Bone marrow (tissue), 2 donors: ENCODE data around the gene MICU2.

Experiments used
- DNase-seq, 2 donors: peaks; one replicate each; lab custom pipeline; 2025; lab: John Stamatoyannopoulos, UW

The MICU2 gene

DNA sequence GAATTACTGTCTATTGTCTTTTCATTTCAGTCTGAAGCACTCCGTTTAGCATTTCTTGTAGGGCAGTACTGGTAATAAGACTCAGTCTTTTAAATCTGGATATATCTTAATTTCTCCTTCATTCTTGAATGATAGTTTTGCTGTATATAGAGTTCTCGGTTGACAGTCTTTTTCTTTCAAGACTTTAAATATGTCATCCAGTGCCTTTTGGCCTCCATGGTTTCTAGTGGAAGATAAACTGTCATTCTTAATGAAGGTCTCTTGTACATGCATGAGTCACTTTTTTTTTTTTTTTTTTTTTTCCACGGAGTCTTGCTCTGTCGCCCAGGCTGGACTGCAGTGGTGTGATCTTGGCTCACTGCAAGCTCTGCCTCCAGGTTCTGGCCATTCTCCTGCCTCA is 117.6 kb downstream of the MICU2 start:
- no peak for DNase-seq

DNA sequence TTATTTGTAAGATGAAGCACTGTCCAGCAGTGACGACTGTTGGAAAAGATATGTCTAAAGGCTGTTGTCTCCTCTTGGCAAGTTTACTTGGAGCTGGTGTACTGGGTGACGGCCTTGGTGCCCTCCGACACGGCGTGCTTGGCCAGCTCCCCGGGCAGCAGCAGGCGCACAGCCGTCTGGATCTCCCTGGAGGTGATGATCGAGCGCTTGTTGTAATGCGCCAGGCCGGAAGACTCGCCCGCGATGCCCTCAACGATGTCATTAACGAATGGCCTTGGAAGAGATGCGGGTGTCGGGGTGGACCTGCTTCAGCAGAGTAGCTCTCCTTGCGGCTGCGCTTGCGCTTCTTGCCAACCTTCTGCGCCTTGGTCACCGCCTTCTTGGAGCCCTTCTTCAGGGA is 120.2 kb downstream of the MICU2 start:
- DNase-seq, result no peak

DNA sequence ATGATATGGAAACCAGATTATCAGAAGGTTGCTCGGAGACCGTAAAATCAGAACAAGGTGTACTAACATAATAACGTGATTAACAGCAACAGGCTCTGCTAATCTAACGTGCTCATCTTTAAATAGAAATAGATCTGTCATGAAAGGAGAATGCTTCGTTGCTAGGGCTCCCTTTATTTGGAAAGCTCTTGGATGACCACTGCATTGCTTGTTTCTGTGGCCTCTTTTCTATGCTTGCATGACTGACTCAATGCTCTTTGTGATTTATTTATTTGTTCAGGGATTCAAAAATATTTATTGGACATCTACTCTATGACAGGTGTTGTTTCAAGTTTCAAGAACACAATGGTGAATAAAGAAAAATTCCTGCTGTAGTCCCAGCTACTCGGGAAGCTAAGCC is 122.6 kb downstream of the MICU2 start:
- DNase-seq, result no peak

DNA sequence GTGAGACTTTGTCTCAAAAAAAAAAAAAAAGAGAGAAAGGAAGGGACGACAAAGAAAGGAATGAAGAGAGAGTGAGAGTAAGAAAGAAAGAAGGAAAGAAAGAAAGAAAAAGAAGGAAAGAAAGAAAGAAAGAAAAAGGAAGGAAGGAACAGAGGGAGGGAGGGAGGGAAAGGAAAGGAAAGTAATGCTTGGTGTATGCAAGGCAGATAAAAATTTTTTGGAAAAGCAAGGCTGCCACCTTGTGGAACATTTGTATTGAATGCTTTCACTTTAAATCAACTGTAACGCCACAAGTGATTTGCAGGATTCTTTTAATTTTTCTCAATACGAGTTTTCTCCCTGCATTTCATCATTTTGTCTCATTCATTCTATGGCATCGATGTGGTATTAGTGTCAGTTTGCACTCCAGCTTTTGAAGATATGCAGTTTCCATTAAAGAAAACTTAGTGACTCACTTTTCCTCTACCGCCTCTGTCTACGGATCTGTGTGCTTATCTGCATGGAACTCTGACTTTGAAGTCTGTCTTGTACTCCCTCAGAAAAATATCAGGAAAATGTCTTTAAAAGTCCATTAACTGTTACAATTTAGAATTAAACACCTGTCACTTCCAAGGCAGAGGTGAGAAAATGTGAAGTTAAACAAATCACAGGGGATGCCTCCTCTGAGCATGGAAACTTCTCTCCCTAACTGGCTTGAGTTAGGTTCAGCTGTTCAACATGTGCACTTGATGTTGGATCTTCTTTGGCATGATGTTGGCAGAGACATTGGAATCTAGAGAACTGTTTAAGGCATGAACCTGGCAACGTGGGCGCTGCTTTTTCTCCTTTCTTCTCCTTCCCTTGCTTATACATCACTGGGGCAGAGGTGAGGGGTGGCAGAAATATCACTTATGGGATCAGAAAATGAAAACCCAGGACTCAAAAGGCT is 124.8 kb downstream of the MICU2 start:
- DNase-seq, result peak in 1 of 2 donors; percentile 43

DNA sequence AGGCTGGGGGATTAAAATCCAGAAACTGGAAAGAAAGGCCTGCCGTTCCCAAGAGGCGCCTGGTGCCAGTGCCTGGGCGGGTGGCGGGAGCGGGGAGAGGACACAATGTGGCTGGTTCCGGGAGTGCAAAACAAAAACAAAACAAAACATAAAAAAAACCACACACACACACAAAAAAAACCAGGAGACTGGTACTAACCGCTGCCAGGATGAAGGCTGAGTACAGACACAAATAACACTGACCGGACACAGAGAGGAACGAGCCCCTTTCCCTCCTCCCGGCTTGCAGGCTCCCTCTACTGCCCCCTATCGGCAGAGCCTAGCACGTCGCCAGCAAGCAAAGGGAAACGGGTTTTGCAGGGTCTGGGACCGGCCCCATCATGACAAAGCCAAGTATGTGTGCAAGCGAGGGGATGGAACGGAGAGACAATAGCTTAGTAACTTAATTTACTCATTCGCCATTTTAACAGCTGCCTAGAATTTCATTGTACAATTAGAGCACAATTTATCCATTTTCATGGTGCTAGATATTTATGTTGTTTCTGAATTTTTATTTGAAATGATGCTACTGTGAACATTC is 127.0 kb downstream of the MICU2 start:
- DNase-seq, result peak; percentile 38 to 83

DNA sequence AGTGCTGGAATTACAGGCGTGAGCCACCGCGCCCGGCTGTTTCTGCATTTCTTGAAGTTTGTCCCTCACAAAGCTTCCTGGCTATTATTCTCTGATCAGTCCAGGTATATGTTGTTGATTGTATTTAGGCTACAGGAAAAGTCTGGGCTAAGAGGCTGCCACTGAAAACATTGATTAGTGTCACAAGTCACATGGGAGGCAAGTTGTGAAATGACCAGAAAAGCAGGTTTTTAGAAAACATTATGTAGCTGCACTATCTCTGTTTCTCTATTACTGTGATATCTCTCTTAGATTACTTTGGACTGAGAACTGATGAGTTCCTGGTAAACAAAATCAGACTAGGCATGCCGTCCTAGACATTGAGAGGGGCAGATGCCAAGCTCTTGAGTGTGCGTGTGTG is 128.9 kb downstream of the MICU2 start:
- DNase-seq, result no peak

DNA sequence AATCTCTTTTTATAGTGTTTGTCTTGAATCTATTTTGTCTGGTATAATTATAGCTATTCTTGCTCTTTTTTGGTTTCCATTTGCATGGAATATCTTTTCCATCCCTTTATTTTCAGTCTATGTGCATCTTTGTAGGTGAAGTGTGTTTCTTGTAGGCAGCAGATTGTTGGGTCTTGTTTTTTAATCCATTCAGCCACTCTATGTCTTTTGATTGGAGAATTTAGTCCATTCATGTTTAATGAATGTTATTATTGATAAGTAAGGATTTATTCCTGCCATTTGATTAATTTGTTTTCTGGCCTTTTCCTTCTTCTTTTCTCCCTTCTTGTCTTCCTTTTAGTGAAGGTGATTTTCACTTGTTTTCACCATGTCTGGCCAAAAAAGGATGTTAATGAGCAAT is 133.2 kb downstream of the MICU2 start:
- no peak for DNase-seq

DNA sequence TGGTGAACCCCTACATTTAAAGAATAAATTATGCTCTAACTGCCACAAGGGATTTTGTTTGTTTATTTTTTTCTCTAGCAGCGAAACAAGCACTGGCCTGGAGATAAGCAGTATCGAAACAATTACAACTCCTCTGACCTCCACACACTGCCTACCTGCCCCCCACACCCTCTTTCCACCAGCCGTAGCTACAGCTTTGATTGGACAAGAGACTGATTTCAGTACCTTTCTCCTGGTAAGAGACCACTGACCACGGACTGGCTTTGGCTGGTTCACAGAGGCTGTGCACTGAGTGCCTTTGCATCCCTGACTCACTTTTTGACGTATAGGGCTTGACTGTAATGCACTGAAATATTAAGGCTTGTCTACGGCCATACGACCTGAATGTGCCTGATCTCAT is 137.4 kb downstream of the MICU2 start:
- DNase-seq, result no peak

DNA sequence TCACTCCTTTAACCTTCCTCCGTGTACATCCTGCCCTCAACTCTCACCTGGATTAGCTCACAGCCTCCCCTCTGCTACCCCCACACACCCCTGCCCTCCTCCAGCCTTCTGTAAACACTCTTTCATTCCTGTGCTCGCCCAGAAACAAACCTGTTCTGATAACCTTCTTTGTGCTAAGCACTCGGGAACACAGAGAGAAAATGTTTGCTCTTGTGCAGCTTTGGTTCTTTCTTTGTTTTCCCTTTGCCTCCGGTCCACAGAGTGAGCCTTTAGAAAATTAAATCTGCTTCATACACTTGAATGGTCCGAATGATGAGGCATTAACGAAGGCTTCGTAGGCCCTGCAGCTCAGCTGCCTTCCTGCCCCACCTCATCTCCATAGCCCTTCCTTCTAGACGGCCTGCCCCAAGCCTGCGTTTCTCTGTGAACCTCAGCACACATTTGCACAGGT is 138.2 kb downstream of the MICU2 start:
- no peak for DNase-seq

DNA sequence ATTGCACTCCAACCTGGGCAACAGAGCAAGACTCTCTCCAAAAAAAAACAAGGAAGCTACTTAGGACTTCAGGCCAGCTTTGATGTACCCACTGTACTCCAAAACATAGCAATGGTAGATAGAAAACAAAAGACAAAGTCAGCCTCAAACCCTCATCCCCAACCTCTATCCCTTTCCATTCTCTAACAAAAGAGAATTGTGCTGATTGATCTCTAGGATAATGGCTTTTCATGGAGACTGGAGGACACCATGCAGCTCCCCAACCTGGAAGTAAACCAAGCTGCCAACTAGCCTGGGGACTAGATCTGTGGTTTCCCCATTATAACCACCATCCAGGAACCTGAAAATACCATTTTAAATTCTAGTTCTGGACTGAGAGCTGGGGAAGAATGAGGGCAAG is 140.5 kb downstream of the MICU2 start:
- no peak for DNase-seq

DNA sequence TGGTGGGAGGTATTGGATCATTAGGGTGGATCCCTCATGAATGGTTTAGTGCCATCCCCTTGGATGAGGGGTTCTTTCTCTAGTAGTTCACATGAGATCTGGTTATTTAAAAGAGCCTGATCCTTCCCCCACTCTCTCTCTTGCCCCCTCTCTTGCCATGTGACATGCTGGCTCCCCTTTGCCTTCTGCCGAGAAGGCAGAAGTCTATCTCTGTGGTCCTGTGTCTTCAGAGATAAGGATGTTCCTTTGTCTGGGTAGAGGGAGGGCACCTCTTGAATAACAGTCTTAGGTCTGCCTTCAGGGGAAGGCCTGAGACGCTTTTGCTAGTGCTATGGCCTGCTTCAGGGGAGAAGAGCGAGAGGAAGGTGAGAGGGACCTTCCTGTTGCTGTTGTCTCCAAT is 142.8 kb downstream of the MICU2 start:
- no peak for DNase-seq

DNA sequence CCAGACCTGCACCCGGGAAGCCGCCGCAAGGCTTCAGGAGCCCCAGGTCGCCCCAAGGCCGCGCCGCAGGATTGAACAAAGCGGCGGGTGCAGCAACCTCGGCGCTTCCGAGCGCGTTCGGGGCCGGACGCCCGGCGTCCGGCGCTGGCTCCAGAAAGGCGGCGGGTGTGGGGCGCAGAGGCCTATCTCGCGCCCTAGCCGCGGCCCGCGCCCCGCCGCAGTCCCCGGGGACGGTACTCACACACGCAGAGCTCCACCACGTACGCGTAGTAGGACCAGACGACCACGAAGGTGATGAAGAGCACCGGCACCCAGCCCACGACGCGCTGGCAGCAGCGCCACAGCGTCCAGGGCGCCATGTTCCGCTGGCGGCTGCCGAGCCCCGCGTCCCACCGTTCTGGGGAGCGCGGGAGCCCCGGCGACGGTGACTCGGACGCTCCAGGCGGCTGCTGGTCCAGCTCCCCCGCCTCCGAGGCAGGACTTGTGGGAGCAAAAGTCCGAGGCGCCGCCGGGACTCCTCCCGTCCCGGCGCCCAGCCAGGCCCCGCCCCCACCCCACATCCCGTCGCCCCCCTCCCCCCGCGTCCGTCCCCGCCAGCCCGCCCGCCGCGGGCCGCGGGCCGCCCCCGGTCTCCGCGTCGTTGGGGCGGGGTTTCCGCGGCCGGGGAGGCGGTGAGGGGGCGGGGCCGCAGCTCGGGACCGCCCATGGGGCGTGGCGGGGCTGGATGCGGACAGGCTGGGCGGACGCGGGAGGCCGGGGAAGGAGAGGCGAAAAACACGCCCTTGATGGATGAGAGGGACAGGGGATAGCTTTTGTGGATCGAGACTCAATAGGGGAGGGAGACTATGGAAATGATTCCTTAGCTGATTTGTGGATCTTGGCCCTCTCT is 144.9 kb downstream of the MICU2 start, which contains the start of gene ZDHHC20:
Gene ZDHHC20, minus strand, starts transcription at position 491 of the 889 bp plus-strand sequence. Its CDS starts 132 bp downstream, at position 359.
- DNase-seq, result peak; percentile 57 to 79

DNA sequence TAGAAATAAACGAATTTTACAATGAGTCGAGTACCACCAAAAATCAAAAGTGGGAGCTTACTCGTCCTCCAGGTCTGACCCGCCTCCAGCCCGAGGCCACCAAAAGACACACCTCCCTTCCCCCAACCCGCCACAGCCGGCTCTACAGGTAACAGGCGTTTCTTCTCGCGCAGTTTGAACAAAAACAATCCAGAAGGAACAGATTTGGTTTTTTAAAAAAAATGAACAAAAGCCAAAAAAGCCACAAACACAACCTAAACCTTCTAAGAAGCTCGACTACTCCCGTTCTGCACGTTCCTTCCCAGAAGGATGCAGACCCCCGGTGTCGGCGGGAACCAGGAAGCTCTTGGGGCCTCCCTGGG is 145.5 kb downstream of the MICU2 start:
- no peak for DNase-seq

DNA sequence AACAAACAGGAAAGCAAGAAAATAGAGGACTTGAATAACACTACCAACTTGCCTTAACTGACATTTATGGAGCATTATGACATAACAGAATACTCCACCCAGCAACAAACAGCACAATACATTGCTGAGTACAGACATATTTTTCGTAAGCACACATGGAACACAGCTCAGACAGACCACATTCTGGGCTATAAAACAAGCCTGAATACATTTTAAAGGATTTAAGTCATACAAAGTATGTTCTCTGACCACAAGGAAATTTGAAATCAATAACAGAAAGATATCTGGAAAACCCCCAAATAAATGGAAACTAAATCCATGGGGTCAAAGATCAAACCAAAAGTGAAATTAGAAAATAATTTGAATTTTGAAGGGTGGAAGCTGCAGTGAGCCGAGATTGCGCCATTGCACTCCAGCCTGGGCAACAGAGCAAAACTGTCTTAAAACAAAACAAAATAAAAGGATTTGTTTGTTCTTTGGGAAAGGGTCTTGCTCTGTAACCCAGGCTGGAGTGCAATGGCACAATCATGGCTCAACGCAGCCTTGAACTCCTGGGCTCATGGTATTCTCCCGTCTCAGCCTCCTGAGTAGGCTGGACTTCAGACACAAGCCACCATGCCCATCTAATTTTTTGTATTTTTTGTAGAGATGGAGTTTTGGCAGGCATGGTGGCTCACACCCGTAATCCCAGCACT is 150.4 kb downstream of the MICU2 start:
- no peak for DNase-seq

DNA sequence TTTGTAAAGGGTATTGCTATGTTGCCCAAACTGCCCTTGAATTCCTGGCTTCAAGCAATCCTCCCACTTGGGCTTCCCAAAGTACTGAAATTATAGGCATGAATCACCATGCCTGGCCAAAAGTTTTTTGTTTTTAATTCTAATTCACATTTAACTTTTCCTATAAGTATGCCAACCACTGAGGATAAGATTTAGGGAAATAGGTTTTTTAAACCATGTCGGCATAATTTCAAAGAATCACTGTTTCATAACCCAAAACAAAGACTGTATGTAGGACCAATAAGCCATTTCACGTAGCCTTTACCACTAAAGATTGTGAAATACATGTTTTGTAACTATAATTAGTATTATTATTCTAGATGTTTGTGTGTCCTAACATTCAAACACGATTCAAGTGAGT is 153.0 kb downstream of the MICU2 start:
- DNase-seq, result no peak

DNA sequence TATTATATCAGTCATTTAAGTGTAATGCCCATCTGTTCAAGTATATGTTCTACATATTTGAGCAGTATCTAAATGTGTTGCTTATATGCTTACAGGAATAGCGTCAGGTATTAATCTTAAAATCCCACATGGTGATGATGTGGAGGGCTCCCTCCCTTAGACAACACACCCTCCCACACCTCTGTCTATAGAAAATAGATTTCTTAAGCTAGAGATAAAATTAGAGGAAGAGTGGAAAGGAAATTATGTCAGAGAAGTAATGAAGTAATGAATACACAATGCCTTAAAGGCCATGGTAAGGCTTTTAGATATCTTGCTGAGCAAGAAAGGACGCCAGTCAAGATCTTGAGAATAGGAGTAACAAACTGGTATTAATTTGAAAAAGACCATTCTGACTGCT is 157.3 kb downstream of the MICU2 start:
- DNase-seq, result no peak

DNA sequence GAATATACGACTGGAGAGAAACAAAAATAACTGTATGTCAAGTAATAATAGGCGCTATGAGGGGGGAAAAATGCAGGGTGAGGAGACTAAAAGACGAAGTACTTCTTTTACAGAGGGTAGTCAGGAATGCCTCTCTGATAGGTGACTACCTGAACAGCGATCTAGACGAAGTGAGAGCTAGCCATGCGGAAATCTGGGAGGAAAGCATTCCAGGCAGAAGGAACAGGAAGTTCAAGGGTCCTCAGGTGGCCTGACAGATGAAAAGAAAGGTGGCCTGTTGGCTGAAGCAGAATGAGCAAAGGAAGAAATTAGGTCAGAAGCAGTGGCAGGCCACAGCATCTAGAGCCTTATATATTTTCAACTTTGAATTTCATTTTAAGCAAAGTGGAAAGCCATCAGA is 158.2 kb downstream of the MICU2 start:
- DNase-seq, result no peak

DNA sequence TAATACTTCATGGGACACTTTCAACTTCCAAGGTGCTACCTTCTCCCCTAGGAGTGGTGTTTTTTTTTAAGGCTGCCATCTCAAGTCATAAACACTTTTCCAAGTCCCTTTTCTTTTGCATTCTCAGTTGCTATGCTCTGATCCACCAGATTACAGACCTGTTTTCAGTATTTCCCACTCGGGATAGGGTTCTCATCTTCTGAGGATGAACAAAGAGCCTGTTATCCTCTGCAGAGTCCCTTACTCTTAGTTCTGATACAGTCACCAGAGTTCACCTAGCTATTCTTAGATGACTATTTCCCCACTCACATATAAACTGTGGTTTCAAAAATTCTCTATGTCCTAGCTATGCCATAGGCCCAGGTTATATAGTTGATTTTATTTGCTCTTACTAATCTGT is 160.8 kb downstream of the MICU2 start:
- no peak for DNase-seq
